DMS53 treated with DMSO at 0.1 percent for 48 hours (cell line): ENCODE results near the gene C8B.

ENCODE experiments used
- DNase-seq: peaks from one replicate; lab custom pipeline; 2025; ENCODE audit not compliant: unreplicated experiment; lab: John Stamatoyannopoulos, UW

C8B gene

DNA sequence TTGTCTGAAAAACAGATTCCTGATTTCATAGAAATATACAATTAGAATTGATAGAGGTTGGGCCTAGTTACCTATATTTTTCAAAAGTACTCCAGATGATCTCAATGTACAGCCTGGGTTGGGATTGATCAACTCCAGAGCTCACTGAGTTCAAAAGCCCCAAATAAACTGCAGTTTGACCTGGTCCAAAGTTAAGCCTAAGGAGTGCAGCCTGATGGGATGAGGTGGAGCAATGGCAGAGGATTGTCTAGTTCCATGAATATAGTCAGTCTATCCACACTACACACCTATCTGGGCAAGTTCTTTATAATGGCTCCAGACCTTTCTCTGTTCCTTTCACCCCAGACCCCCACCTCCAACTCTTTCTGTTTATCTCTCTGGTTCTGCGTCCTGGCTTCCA, 62.0 kb downstream of the C8B start:
- DNase-seq = no peak

GRCh38 chr1:56901716-56902115, 64.1 kb downstream of the C8B start:
- DNase-seq = peak; percentile 21

GRCh38 chr1:56898879-56899278, 66.9 kb downstream of the C8B start:
- no peak for DNase-seq

GRCh38 chr1:56898005-56898373, 67.8 kb downstream of the C8B start:
- no peak for DNase-seq

DNA sequence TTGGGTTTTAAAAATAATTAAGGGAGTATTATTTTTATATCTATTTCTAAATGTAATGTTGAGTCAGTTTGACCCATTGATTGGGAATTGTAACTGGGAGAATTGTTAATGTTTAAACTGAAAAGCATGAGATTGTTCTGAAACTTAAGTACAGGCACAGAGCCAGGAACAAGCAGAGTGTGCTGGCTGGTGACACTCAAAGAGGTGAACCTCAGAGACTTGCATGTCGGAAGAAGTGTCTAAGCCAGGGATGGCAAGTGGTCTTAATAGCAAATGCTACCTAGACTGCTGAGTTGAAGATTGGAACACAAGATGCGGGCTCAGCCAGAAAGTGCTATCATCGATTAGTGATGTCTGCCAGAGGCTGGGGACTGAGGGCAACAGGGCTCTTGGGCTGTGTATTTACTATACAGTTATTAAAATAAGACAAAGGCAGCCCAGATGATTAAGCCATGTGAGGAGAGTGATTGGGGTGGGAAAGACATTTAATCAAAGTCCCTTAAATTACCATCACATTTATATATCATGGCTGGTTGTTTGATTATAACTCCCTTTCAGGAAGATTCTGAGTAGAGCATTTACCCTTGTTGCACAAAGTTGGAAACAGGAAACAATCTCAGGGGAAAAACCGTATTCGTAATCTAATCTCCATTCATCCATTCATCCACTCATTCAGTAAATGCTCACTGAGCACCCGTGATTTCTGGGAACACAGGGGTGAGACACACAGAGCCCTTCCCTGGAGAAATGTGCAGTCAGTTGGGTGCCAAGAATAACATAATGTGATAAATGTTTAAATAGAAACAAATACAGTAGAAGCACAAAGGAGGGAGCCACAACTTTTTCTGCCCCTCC, 68.4 kb downstream of the C8B start:
- no peak for DNase-seq

GRCh38 chr1:56894014-56894413, 71.8 kb downstream of the C8B start:
- no peak for DNase-seq

DNA sequence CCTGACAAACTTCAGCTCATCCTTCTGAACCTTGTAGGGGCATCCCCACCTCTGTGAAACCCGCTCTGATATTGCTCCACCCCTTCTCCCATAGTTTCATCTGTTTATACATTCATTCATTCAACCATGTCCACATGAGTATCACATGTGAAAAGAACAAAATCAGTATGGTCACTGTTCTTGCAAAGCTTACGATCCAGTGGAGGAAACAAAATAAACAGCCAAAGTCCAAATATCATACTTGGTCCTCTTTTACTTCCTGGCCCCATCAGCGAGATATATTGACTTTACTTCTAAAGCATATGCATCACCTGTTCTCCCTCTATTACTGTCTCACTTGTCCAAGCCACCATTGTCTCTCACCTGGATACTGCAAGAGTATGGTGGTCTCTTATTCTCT, 75.6 kb downstream of the C8B start:
- no peak for DNase-seq

GRCh38 chr1:56881417-56881816, 84.4 kb downstream of the C8B start:
- no peak for DNase-seq

- DNase-seq = no peak
Observed at GRCh38 chr1:56880774-56881173, 85.0 kb downstream of the C8B start.
